Anterior cingulate cortex (tissue), 58 donors: ENCODE measurements around the gene FUT8.

Source experiments
- DNase-seq, 58 donors: peaks; one replicate each; lab custom pipeline; 2025; lab: John Stamatoyannopoulos, UW

FUT8 gene

GRCh38 chr14:65549429-65549828, 136.9 kb downstream of the FUT8 start:
- no peak for DNase-seq

- no peak for DNase-seq
Measured at GRCh38 chr14:65550779-65551643, 138.5 kb downstream of the FUT8 start.

GRCh38 chr14:65552724-65553123, 140.2 kb downstream of the FUT8 start:
- DNase-seq: no peak

GRCh38 chr14:65554837-65555236, 142.3 kb downstream of the FUT8 start:
- no peak for DNase-seq

DNA sequence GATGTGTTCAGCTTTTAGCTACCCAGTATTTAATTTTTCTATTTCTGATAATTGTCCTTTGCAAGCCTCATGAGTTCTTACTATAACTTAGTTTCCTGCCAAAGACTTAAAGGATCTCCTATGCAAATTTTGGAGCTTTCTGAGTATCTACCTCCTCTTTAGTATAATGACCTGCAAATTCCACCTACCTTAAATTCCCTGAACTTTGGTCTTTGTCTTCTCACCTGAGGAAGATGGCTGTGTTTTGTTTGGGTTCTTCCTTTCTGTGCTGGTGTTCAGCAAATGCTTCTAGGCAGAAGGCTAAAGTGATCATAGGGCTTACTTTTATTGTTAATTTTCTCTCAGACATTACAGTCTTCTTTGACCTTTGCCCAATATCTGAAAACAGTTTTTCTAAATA, 142.8 kb downstream of the FUT8 start:
- no peak for DNase-seq

GRCh38 chr14:65558363-65558762, 145.8 kb downstream of the FUT8 start:
- no peak for DNase-seq

DNA sequence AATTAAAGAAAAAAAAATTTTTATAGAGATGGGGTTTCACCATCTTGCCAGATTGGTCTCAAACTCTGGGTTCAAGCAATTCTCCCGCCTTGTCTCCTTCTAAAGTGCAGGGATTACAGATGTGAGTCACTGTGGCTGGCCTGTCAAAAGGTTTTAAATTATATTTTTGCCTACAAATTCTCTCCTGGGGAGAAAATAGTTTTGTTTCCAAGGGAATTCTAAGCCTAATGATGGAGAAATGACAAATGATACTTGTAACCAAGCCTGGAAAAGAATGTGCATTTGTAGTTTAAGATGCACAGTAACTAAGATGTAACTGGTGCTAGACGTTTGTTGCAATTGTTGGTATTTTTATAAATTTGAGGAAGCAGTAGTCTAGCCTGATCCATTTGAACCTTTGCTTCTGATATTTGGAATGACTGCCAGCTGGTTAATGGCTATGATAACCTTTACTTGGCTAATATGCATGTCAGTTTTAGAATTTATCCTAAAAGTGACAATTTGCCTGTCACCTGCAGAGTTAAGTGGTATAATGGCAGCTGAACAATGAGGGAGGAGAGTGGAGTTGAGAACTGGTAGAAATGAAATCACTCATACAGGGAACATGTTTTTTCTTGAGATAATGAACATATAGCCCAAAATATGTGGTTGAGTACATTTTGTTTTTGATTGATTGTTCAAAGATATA, 148.0 kb downstream of the FUT8 start:
- no peak for DNase-seq

- DNase-seq: no peak
Measured at GRCh38 chr14:65564370-65564769, 151.8 kb downstream of the FUT8 start.

GRCh38 chr14:65565948-65566347, 153.4 kb downstream of the FUT8 start:
- DNase-seq: no peak

GRCh38 chr14:65566820-65567522, 154.4 kb downstream of the FUT8 start:
- no peak for DNase-seq

DNA sequence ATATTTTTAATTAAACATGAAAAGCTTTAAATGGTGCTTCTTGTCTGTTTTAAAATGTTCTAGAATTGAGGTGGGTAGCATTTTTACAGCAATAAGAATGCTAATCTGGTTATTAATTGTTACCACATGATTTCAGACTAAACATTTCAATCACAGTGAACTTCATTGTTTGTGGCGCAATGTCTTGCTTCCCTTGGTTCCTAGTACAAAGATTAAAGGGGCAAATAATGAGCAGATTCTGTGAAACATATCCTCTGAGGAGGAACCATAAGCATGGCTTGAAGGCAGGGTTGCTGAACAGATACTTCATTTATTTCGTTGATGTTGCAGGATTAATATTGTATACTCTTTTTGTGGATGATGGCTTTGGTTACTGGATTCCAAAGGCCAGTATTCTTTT, 162.1 kb downstream of the FUT8 start:
- no peak for DNase-seq

- DNase-seq: no peak
Measured at GRCh38 chr14:65575389-65575788, 162.9 kb downstream of the FUT8 start.

GRCh38 chr14:65580973-65581372, 168.4 kb downstream of the FUT8 start:
- no peak for DNase-seq

- DNase-seq: no peak
Measured at GRCh38 chr14:65581378-65581777, 168.8 kb downstream of the FUT8 start.

- DNase-seq: no peak
Measured at GRCh38 chr14:65581799-65582198, 169.3 kb downstream of the FUT8 start.

- no peak for DNase-seq
Measured at GRCh38 chr14:65585216-65585615, 172.7 kb downstream of the FUT8 start.

- DNase-seq: no peak
Measured at GRCh38 chr14:65588426-65589140, 176.1 kb downstream of the FUT8 start.

DNA sequence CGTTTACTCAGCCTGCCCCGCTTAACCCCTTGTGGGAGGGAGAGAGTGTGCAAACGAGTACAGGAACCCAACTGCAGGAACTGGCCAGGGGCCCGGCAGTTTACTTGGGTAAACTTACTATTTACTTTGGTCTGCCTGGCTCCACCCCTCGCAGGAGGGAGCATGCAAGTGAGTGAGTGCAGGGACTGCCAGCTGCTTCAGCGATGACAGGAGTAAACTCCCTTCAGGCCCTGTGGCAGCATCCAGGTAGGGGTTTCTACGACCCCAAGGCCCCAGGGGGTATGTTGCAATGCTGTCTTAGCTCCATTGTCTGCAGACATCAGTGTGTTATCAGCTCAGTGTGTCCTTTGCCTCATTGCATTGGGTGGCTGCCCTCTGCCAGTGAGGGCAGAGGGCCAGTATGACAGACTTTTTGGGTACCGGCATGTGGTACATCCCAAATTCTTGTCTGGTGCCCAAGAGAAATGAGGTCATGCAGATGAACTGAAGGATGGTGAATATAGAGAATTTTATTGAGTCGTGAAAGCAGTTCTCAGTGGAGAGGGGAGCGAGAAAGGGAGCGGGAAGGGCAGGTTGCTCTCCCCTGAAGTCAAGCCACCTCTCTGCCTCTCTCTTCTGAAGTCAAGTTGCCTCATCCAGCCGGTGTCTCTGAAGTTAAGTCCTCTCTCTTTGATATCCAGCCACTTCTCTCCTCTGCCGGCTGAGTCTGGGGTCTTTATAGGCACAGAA, 181.8 kb downstream of the FUT8 start:
- DNase-seq: peak in 1 of 58 donors; percentile 2

GRCh38 chr14:65594882-65595237, 182.3 kb downstream of the FUT8 start:
- DNase-seq: no peak

- no peak for DNase-seq
Measured at GRCh38 chr14:65599375-65599774, 186.8 kb downstream of the FUT8 start.
